GM23248 (cell line): ENCODE measurements around the gene PIEZO2.

ENCODE experiments used
- EZH2 ChIP-seq: fragments of 200-600 bp; sonication (generic); IDR thresholded peaks from 2 replicates; pipeline ENCODE4 v1.6.1; 2018; ENCODE audit warnings: antibody characterized with exemption, mild to moderate bottlenecking; ENCODE audit not compliant: insufficient read depth, poor library complexity, severe bottlenecking
- EZH2phosphoT487 ChIP-seq: fragments of 200-600 bp; sonication (generic); IDR thresholded peaks from 2 replicates; pipeline ENCODE4 v1.6.1; 2018; ENCODE audit warnings: antibody characterized with exemption, moderate library complexity, mild to moderate bottlenecking, low read depth; ENCODE audit not compliant: insufficient read depth

DNA sequence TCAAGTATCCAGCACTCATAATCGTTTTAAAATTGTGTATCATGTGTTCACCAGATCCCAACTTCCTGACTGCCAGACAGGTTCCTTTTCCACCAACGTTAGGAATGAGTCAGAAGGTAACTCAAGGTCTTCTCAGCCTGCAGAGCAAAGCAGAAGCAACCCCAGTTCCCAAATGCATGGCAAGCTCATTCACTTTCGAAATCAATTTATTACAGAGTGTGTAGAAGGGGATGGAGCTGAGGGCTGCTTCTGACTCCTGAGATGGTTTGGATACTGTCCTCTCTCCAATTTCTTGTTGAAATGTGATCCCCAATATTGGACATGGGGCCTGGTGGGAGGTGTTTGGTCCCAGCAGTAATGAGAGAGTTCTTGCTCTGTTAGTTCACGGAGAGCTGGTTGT, 114.5 kb downstream of the PIEZO2 start:
- TF ChIP-seq EZH2phosphoT487 (no peak), EZH2 (no peak)
